B cell (primary cell): ENCODE measurements around the gene ENC1. TPM values are rescaled to one million over a fixed set of nuclear protein-coding genes. Genes with fewer than 3 reads are reported as not detected.

ENCODE experiments used
- ATAC-seq: fragments of 200-7000 bp; cut with Tn5 transposase; one replicate; pipeline ENCODE4 v1.10.0; 2021; ENCODE audit warnings: low read depth, mild to moderate bottlenecking, moderate number of reproducible peaks, moderate library complexity
- CTCF ChIA-PET: fragments of 350-600 bp; sonication (Branson Sonifier 250); formaldehyde crosslinking; loops from one replicate; lab custom pipeline; 2021; ENCODE audit warnings: antibody characterized with exemption, inconsistent platforms; lab: Charles Lee
- POLR2A ChIA-PET: fragments of 350-600 bp; sonication (Branson Sonifier 250); formaldehyde crosslinking; loops from one replicate; lab custom pipeline; 2021; ENCODE audit warnings: antibody characterized with exemption; lab: Charles Lee
- DNase-seq: peaks from one replicate; pipeline ENCODE4 v3.0.0; 2013
- H2AFZ ChIP-seq: 2 replicates; pipeline ENCODE4 v1.6.1; 2012; ENCODE audit warnings: mild to moderate bottlenecking, low read depth, low read length; ENCODE audit not compliant: insufficient read depth, poor library complexity, severe bottlenecking
- H3K27ac ChIP-seq, 2 donors: 1 replicate in 1 of 2; 2 replicates in 1 of 2; pipeline ENCODE4 v1.5.1; 2012 to 2013; ENCODE audit warnings: low read length in 2 of 2, mild to moderate bottlenecking in 2 of 2, moderate library complexity in 1 of 2
- H3K27me3 ChIP-seq, 4 experiments: fragments of 200-600 bp in 1 of 4; sonication (generic) in 1 of 4; replicated peaks in 1 of 4; 1 replicate in 2 of 4; 2 replicates in 2 of 4; pipeline versions ENCODE4 v1.6.1 to v1.7.0; 2013 to 2016; ENCODE audit warnings: low read length in 3 of 4, mild to moderate bottlenecking in 2 of 4, mixed read lengths in 1 of 4, moderate library complexity in 1 of 4; ENCODE audit not compliant: insufficient read depth in 4 of 4, control insufficient read depth in 3 of 4; ENCODE audit errors: control extremely low read depth in 1 of 4
- H3K36me3 ChIP-seq, 2 experiments: replicated peaks in 1 of 2; 1 replicate in 1 of 2; 2 replicates in 1 of 2; pipeline versions ENCODE4 v1.6.1 to v1.7.1; 2013; ENCODE audit warnings: low read length in 1 of 2; ENCODE audit not compliant: insufficient read depth in 2 of 2, control insufficient read depth in 1 of 2; ENCODE audit errors: control extremely low read depth in 1 of 2, extremely low read depth in 1 of 2
- H3K4me1 ChIP-seq, 2 donors: fragments of 200-600 bp in 1 of 2; sonication (generic) in 1 of 2; 1 replicate in 1 of 2; 2 replicates in 1 of 2; pipeline versions ENCODE4 v1.5.1 to v1.6.1; 2013 to 2017; ENCODE audit warnings: low read length in 2 of 2; ENCODE audit not compliant: control insufficient read depth in 2 of 2, insufficient read depth in 2 of 2
- H3K4me2 ChIP-seq: replicated peaks from 2 replicates; pipeline ENCODE3; 2012; ENCODE audit warnings: mild to moderate bottlenecking, low read depth, low read length; ENCODE audit not compliant: poor library complexity, severe bottlenecking
- H3K4me3 ChIP-seq, 5 experiments: fragments of 200-600 bp in 1 of 5; sonication (generic) in 1 of 5; 1 replicate in 3 of 5; 2 replicates in 2 of 5; pipeline versions ENCODE4 v1.5.1 to v1.7.0; 2011 to 2016; ENCODE audit warnings: low read length in 4 of 5, mild to moderate bottlenecking in 4 of 5, low read depth in 2 of 5, control low read depth in 1 of 5, moderate library complexity in 1 of 5; ENCODE audit not compliant: insufficient read depth in 1 of 5; ENCODE audit errors: control extremely low read depth in 1 of 5, extremely low read depth in 1 of 5
- H3K79me2 ChIP-seq: fragments of 200-600 bp; sonication (generic); one replicate; pipeline ENCODE4 v1.6.0; 2016; ENCODE audit warnings: low read length; ENCODE audit not compliant: control insufficient read depth, insufficient read depth
- H3K9ac ChIP-seq: fragments of 200-600 bp; sonication (generic); 2 replicates; pipeline ENCODE4 v1.6.1; 2017; ENCODE audit warnings: mild to moderate bottlenecking, low read length, moderate library complexity
- H3K9me3 ChIP-seq, 3 donors: one replicate each; pipeline versions ENCODE4 v1.6.1 to v1.7.1; 2013; ENCODE audit warnings: low read length in 2 of 3; ENCODE audit not compliant: control insufficient read depth in 2 of 3, insufficient read depth in 1 of 3; ENCODE audit errors: control extremely low read depth in 1 of 3
- H4K20me1 ChIP-seq: 2 replicates; pipeline ENCODE4 v1.6.0; 2012; ENCODE audit warnings: mild to moderate bottlenecking, low read length; ENCODE audit not compliant: insufficient read depth, control insufficient read depth, poor library complexity, severe bottlenecking
- H3K27ac Mint-ChIP-seq: one replicate; pipeline ENCODE4 v1.8.0; 2021; ENCODE audit warnings: mixed read lengths
- H3K27me3 Mint-ChIP-seq: one replicate; pipeline ENCODE4 v1.8.0; 2021; ENCODE audit warnings: mixed read lengths
- H3K4me1 Mint-ChIP-seq: one replicate; pipeline ENCODE4 v1.8.0; 2021; ENCODE audit warnings: mixed read lengths
- H3K4me3 Mint-ChIP-seq: one replicate; pipeline ENCODE4 v1.8.0; 2021; ENCODE audit warnings: mixed read lengths
- H3K9me3 Mint-ChIP-seq: one replicate; pipeline ENCODE4 v1.8.0; 2022; ENCODE audit warnings: mixed read lengths; ENCODE audit not compliant: insufficient read depth
- CTCF ChIP-seq: fragments of 200-600 bp; IDR thresholded peaks from one replicate; pipeline ENCODE4 v1.8.0; 2022; ENCODE audit warnings: antibody characterized with exemption, mild to moderate bottlenecking
- EZH2 ChIP-seq: IDR thresholded peaks from 2 replicates; pipeline ENCODE4 v1.6.1; 2012; ENCODE audit warnings: borderline replicate concordance, low read depth, mild to moderate bottlenecking, moderate library complexity, low read length; ENCODE audit not compliant: insufficient read depth, poor library complexity, severe bottlenecking
- WGBS: methylation state at CpG from one replicate; pipeline ENCODE4 v1.1.5; 2013; ENCODE audit warnings: missing lambda C conversion rate; ENCODE audit not compliant: insufficient coverage; 5-methylcytosine and 5-hydroxymethylcytosine counted together
- intact Hi-C: fragments of 100-400 bp; cut with micrococcal nuclease; formaldehyde crosslinking; loops from one replicate; pipeline ENCODE4 v1.10.0; 2022
- polyA plus RNA-seq: library from polyadenylated mRNA; depleted of rRNA; stranded (reverse); fragments of >200 nt; gene quantifications from 2 replicates; pipeline ENCODE4 v1.2.3, GENCODE V29; 2012
- total RNA-seq, 2 donors: library from RNA; stranded (reverse); fragments of 120-200 nt in 1 of 2; gene quantifications; 1 replicate in 1 of 2; 2 replicates in 1 of 2; pipeline versions ENCODE4 v1.2.3 to v1.2.4, GENCODE V29; 2013 to 2022

ENC1 gene
- total and polyA plus RNA-seq, 2 donors (not counting 1 experiment from before 2014, with no cell fraction given) = 7.2 to 14.6 TPM

- peaks cover 56% of the 10 kb centered on the region for H3K79me2 ChIP-seq
- no peak overlapping the region for H3K27ac ChIP-seq
- intact Hi-C loops = loop anchor here (2.0 kb wide), 1 partner anchor 62 kb away; no protein-coding TSS in a partner anchor
- peak overlapping the region; percentile 95 for H3K4me2 ChIP-seq
- no peaks in the 10 kb centered on the region for H3K27me3 ChIP-seq
- peaks cover 2 to 11% of the 10 kb centered on the region in 2 experiments for H3K36me3 ChIP-seq
- peaks cover 22 to 34% of the 10 kb centered on the region in 2 donors for H3K4me1 ChIP-seq
- DNase-seq (no peak), ATAC-seq (no peak)
- no peaks in the 10 kb centered on the region for H3K27me3 Mint-ChIP-seq
- no peak overlapping the region for H3K27ac Mint-ChIP-seq
- TF ChIP-seq EZH2 (no peak), CTCF (no peak)
- POLR2A ChIA-PET = no interaction called here
- peak overlapping the region; percentile 87 for H3K4me3 Mint-ChIP-seq
- no peaks in the 10 kb centered on the region for H3K9me3 ChIP-seq
- H3K4me1 Mint-ChIP-seq = peaks cover 23% of the 10 kb centered on the region
- WGBS = 100% methylated on average over 1 of the region's 1 CpG
- no peak overlapping the region for H2AFZ ChIP-seq
- peak overlapping the region; percentile 85 for H3K9ac ChIP-seq
- H4K20me1 ChIP-seq = peaks cover 3% of the 10 kb centered on the region
- CTCF ChIA-PET = interaction anchor here (1.4 kb wide), 1 partner anchor 244 kb away, joined by 4 read pairs; no protein-coding TSS in a partner anchor
- H3K4me3 ChIP-seq = peak overlapping the region in 2 of 5 experiments; percentile 9 to 74
- H3K9me3 Mint-ChIP-seq = no peaks in the 10 kb centered on the region
Measured at GRCh38 chr5:74638544-74638969, 2.0 kb downstream of the ENC1 start.

GRCh38 chr5:74636552-74636951 lies 4.0 kb downstream of the ENC1 start:
- CTCF ChIA-PET = interaction anchor here (1.5 kb wide), 1 partner anchor 10 kb away, joined by 3 read pairs; no protein-coding TSS in a partner anchor
- no peak overlapping the region for H3K27ac Mint-ChIP-seq

More at GRCh38 chr5:74636552-74636951, 4.0 kb downstream of the ENC1 start:
- no peak overlapping the region for H3K9ac ChIP-seq
- no peaks in the 10 kb centered on the region for H3K27me3 ChIP-seq
- peaks cover 3% of the 10 kb centered on the region for H4K20me1 ChIP-seq
- Mint-ChIP-seq H3K4me3 (no peak overlapping the region), H3K27me3 (no peaks in the 10 kb centered on the region), H3K9me3 (no peaks in the 10 kb centered on the region), H3K4me1 (peaks cover 33% of the 10 kb centered on the region)
- H3K27ac ChIP-seq = no peak overlapping the region
- H3K4me1 ChIP-seq = peaks cover 43 to 47% of the 10 kb centered on the region in 2 donors
- no peak overlapping the region for H3K4me3 ChIP-seq
- POLR2A ChIA-PET = no interaction called here
- DNase-seq (no peak), ATAC-seq (no peak)
- 96% methylated on average over 2 of the region's 4 CpGs for WGBS
- peaks cover 57% of the 10 kb centered on the region for H3K79me2 ChIP-seq
- TF ChIP-seq EZH2 (no peak), CTCF (no peak)
- H2AFZ ChIP-seq = no peak overlapping the region
- no peak overlapping the region for H3K4me2 ChIP-seq
- H3K36me3 ChIP-seq = peaks cover 2 to 12% of the 10 kb centered on the region in 2 experiments
- no peaks in the 10 kb centered on the region for H3K9me3 ChIP-seq
- intact Hi-C loops = no loop called here
